H9 (cell line): ENCODE measurements around the gene SLCO3A1. TPM values are rescaled to one million over a fixed set of nuclear protein-coding genes. Genes with fewer than 3 reads are reported as not detected.
A peak's percentile ranks its signal among the peaks of the same experiment; 100 is the strongest.

Source experiments
- DNase-seq: peaks from one replicate; pipeline ENCODE4 v3.0.0-alpha.2; 2017
- H2AFZ ChIP-seq: one replicate; pipeline ENCODE4 v1.6.1; 2013; ENCODE audit warnings: mild to moderate bottlenecking, low read length, control low read depth, moderate library complexity
- H2AK5ac ChIP-seq: 2 replicates; pipeline ENCODE4 v1.6.1; 2013; ENCODE audit warnings: low read length, control low read depth, mixed read lengths; ENCODE audit not compliant: insufficient read length
- H2BK120ac ChIP-seq: one replicate; pipeline ENCODE4 v1.6.1; 2013; ENCODE audit warnings: low read depth, mild to moderate bottlenecking, low read length, control low read depth, inconsistent platforms; ENCODE audit not compliant: poor library complexity, severe bottlenecking
- H2BK12ac ChIP-seq: 2 replicates; pipeline ENCODE4 v1.6.1; 2013; ENCODE audit warnings: low read length, control low read depth, mixed read lengths, low read depth; ENCODE audit not compliant: insufficient read length
- H2BK15ac ChIP-seq: 2 replicates; pipeline ENCODE4 v1.6.1; 2013; ENCODE audit warnings: low read depth, low read length, control low read depth
- H2BK20ac ChIP-seq: one replicate; pipeline ENCODE4 v1.6.1; 2013; ENCODE audit warnings: low read depth, mild to moderate bottlenecking, low read length, control low read depth, inconsistent platforms; ENCODE audit not compliant: poor library complexity, severe bottlenecking
- H2BK5ac ChIP-seq: 2 replicates; pipeline ENCODE4 v1.6.1; 2013; ENCODE audit warnings: low read length, control low read depth, mixed read lengths; ENCODE audit not compliant: insufficient read length
- H3K14ac ChIP-seq: 2 replicates; pipeline ENCODE4 v1.6.1; 2013; ENCODE audit warnings: low read length, control low read depth; ENCODE audit not compliant: insufficient read depth
- H3K18ac ChIP-seq: 2 replicates; pipeline ENCODE4 v1.6.1; 2013; ENCODE audit warnings: low read depth, mild to moderate bottlenecking, mixed read lengths, low read length, control low read depth; ENCODE audit not compliant: insufficient read length
- H3K23ac ChIP-seq: 2 replicates; pipeline ENCODE4 v1.6.1; 2013; ENCODE audit warnings: low read length, control low read depth, mixed read lengths, low read depth; ENCODE audit not compliant: insufficient read length
- H3K23me2 ChIP-seq: 2 replicates; pipeline ENCODE4 v1.6.1; 2013; ENCODE audit warnings: low read depth, mild to moderate bottlenecking, mixed read lengths, low read length, control low read depth; ENCODE audit not compliant: insufficient read length, poor library complexity, severe bottlenecking
- H3K27ac ChIP-seq: 2 replicates; pipeline ENCODE4 v1.5.1; 2013; ENCODE audit warnings: low read length, control low read depth, mixed read lengths, low read depth; ENCODE audit not compliant: insufficient read length
- H3K27me3 ChIP-seq: 2 replicates; pipeline ENCODE4 v1.6.1; 2013; ENCODE audit warnings: low read length, control low read depth, inconsistent platforms; ENCODE audit not compliant: insufficient read depth
- H3K4ac ChIP-seq: 2 replicates; pipeline ENCODE4 v1.6.1; 2013; ENCODE audit warnings: low read depth, mild to moderate bottlenecking, control low read depth, inconsistent platforms, low read length, moderate library complexity
- H3K4me1 ChIP-seq: 2 replicates; pipeline ENCODE4 v1.6.1; 2013; ENCODE audit warnings: low read length, control low read depth, inconsistent platforms; ENCODE audit not compliant: insufficient read depth
- H3K4me2 ChIP-seq: 2 replicates; pipeline ENCODE4 v1.6.1; 2013; ENCODE audit warnings: low read length, control low read depth, mixed read lengths; ENCODE audit not compliant: insufficient read length, insufficient read depth
- H3K56ac ChIP-seq: 2 replicates; pipeline ENCODE4 v1.6.1; 2013; ENCODE audit warnings: low read depth, mild to moderate bottlenecking, mixed read lengths, low read length, control low read depth; ENCODE audit not compliant: insufficient read length
- H3K79me1 ChIP-seq: 2 replicates; pipeline ENCODE4 v1.6.1; 2013; ENCODE audit warnings: low read depth, mild to moderate bottlenecking, moderate library complexity, low read length, control low read depth, inconsistent platforms; ENCODE audit not compliant: insufficient read depth, poor library complexity, severe bottlenecking
- H3K79me2 ChIP-seq: 2 replicates; pipeline ENCODE4 v1.6.1; 2013; ENCODE audit warnings: low read length, control low read depth, inconsistent platforms; ENCODE audit not compliant: insufficient read depth
- H3K9ac ChIP-seq: 2 replicates; pipeline ENCODE4 v1.6.1; 2013; ENCODE audit warnings: low read length, control low read depth, mixed read lengths; ENCODE audit not compliant: insufficient read length; ENCODE audit errors: extremely low read depth
- H3K9me3 ChIP-seq: one replicate; pipeline ENCODE4 v1.6.1; 2013; ENCODE audit warnings: low read depth, low read length, inconsistent platforms; ENCODE audit not compliant: control insufficient read depth
- H3T11ph ChIP-seq: one replicate; pipeline ENCODE4 v1.6.1; 2013; ENCODE audit warnings: mild to moderate bottlenecking, low read length, control low read depth, inconsistent platforms
- H4K20me1 ChIP-seq: one replicate; pipeline ENCODE4 v1.6.1; 2013; ENCODE audit not compliant: control insufficient read depth, insufficient read length, insufficient read depth
- H4K5ac ChIP-seq: 2 replicates; pipeline ENCODE4 v1.6.1; 2013; ENCODE audit warnings: low read depth, mild to moderate bottlenecking, mixed read lengths, low read length, control low read depth; ENCODE audit not compliant: insufficient read length
- H4K8ac ChIP-seq: replicated peaks from 2 replicates; pipeline ENCODE4 v1.6.1; 2013; ENCODE audit warnings: low read length, control low read depth, mixed read lengths, low read depth; ENCODE audit not compliant: insufficient read length
- H4K91ac ChIP-seq: 2 replicates; pipeline ENCODE4 v1.6.1; 2013; ENCODE audit warnings: low read depth, mild to moderate bottlenecking, moderate library complexity, mixed read lengths, low read length, control low read depth; ENCODE audit not compliant: insufficient read length
- H3K27ac Mint-ChIP-seq, 3 experiments: 2 replicates in 2 of 3; 3 replicates in 1 of 3; pipeline ENCODE4 v1.8.0; 2020 to 2021; ENCODE audit warnings: mixed read lengths in 3 of 3, mild to moderate bottlenecking in 1 of 3, moderate library complexity in 1 of 3
- H3K27me3 Mint-ChIP-seq: 2 replicates; pipeline ENCODE4 v1.8.0; 2021; ENCODE audit warnings: low read depth, mild to moderate bottlenecking, moderate library complexity, mixed read lengths
- H3K36me3 Mint-ChIP-seq, 3 experiments: 2 replicates in 2 of 3; 3 replicates in 1 of 3; pipeline ENCODE4 v1.8.0; 2020 to 2021; ENCODE audit warnings: low read depth in 3 of 3, mixed read lengths in 3 of 3; ENCODE audit not compliant: insufficient read depth in 1 of 3
- H3K4me1 Mint-ChIP-seq, 2 experiments: 2 replicates each; pipeline ENCODE4 v1.8.0; 2020; ENCODE audit warnings: mixed read lengths in 2 of 2
- H3K4me3 Mint-ChIP-seq, 2 experiments: 2 replicates in 1 of 2; 3 replicates in 1 of 2; pipeline ENCODE4 v1.8.0; 2020 to 2021; ENCODE audit warnings: mild to moderate bottlenecking in 2 of 2, mixed read lengths in 2 of 2, moderate library complexity in 1 of 2
- H3K9me3 Mint-ChIP-seq, 2 experiments: 2 replicates in 1 of 2; 3 replicates in 1 of 2; pipeline ENCODE4 v1.8.0; 2020; ENCODE audit warnings: mild to moderate bottlenecking in 2 of 2, mixed read lengths in 2 of 2, moderate library complexity in 1 of 2
- CTCF ChIP-seq: fragments of 200-600 bp; sonication (generic); conservative IDR thresholded peaks from 3 replicates; pipeline ENCODE4 v1.8.0; 2021; ENCODE audit warnings: antibody characterized with exemption, mild to moderate bottlenecking
- WGBS: extraction: QIAGEN DNeasy Blood & Tissue Kit; methylation state at CpG from one replicate; pipeline ENCODE4 v1.1.7; 2013; ENCODE audit warnings: missing lambda C conversion rate, low lambda C conversion rate, mixed read lengths; ENCODE audit not compliant: insufficient read length; ENCODE audit errors: extremely low coverage; 5-methylcytosine and 5-hydroxymethylcytosine counted together
- total RNA-seq: library from RNA; stranded (reverse); gene quantifications from 2 replicates; pipeline ENCODE4 v1.2.1, GENCODE V29; 2021

Gene SLCO3A1
- total RNA-seq, 1 experiment from 2014 or later: 9.4 TPM

GRCh38 chr15:92050220-92050898 lies 196.9 kb downstream of the SLCO3A1 start:
- H3K36me3 Mint-ChIP-seq: no peaks in the 10 kb centered on the region
- no peak overlapping the region for H3K23ac ChIP-seq
- H3K79me1 ChIP-seq: no peaks in the 10 kb centered on the region
- no peaks in the 10 kb centered on the region for H3K23me2 ChIP-seq
- no peaks in the 10 kb centered on the region for H3K27me3 ChIP-seq
- 0 out of 4 replicates have a peak, but pooled peaks cover 0 to 2% of the 10 kb centered on the region in 2 experiments for H3K4me1 Mint-ChIP-seq
- no peak for DNase-seq
- H2BK20ac ChIP-seq: no peak overlapping the region
- no peaks in the 10 kb centered on the region for H3K9me3 Mint-ChIP-seq
- peak overlapping the region in 1 of 3 experiments; percentile 9; a peak in 1 of 7 replicates for H3K27ac Mint-ChIP-seq
- H2AFZ ChIP-seq: no peak overlapping the region
- no peak overlapping the region for H4K91ac ChIP-seq
- no peak overlapping the region for H3K14ac ChIP-seq
- H3K4me2 ChIP-seq: no peak overlapping the region
- no peaks in the 10 kb centered on the region for H3K4me1 ChIP-seq
- H4K5ac ChIP-seq: no peak overlapping the region
- no peak overlapping the region for H3K9ac ChIP-seq
- TF ChIP-seq CTCF: no peak
- H3K27me3 Mint-ChIP-seq: peaks cover 2% of the 10 kb centered on the region
- H2BK12ac ChIP-seq: no peak overlapping the region
- no peak overlapping the region for H3K18ac ChIP-seq
- H4K20me1 ChIP-seq: no peaks in the 10 kb centered on the region
- H3K4ac ChIP-seq: no peak overlapping the region
- no peak overlapping the region for H4K8ac ChIP-seq
- no peaks in the 10 kb centered on the region for H3K9me3 ChIP-seq
- H2AK5ac ChIP-seq: no peak overlapping the region
- H2BK120ac ChIP-seq: no peak overlapping the region
- no peak overlapping the region for H2BK5ac ChIP-seq
- no peak overlapping the region for H3K4me3 Mint-ChIP-seq
- H3K56ac ChIP-seq: no peak overlapping the region
- no CpG with 5 or more reads among the region's 9 CpGs for WGBS
- H3K79me2 ChIP-seq: no peaks in the 10 kb centered on the region
- H3K27ac ChIP-seq: no peak overlapping the region
- no peak overlapping the region for H2BK15ac ChIP-seq
- no peak overlapping the region for H3T11ph ChIP-seq
